ENCODE measurements around the gene NRG2. TPM values are rescaled to one million over a fixed set of nuclear protein-coding genes. Genes with fewer than 3 reads are reported as not detected.

Gene NRG2
- total and polyA plus RNA-seq, 2 of the 4 experiments (the other 2 are of a cell fraction): 0.18 TPM; not detected in 1

DNA sequence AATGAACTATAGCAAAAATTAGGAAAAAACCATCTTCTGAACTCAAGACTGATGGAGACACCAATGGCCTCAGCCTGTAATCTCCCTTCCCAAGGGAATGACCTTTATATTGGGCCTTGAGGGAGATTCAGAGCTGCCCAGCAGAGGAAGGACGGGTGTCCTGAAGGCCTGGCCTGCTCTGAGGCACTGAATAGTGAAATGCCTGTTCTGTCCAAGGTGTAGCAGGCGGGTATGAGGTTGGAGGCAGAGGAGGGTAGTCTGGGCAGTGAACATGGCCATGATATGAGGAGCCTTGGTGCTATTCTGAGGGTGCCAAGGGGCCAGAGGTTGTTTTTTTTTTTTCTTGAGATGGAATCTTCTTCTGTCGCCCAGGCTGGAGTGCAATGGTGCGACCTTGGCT, 222.5 kb downstream of the NRG2 start:
- H2AK9ac ChIP-seq (replicated peaks; ENCODE audit: low read depth, low read length, poor library complexity): peak overlapping the region; percentile 76
- no peak overlapping the region for H3K4me2 ChIP-seq (ENCODE audit: low read depth, low read length)
- no peak overlapping the region for H2AFZ ChIP-seq (replicated peaks; ENCODE audit: low read length, poor library complexity)
- CTCF ChIA-PET: no interaction called here
- no peak overlapping the region for H3K14ac ChIP-seq (replicated peaks; ENCODE audit: low read depth, low read length)
- no peak overlapping the region for H2BK120ac ChIP-seq (ENCODE audit: low read depth, low read length)
- H4K8ac ChIP-seq (ENCODE audit: low read depth in 2 of 2, low read length in 2 of 2): no peak overlapping the region
- no peaks in the 10 kb centered on the region; the same call in 1 of the 2 replicates for H4K20me1 ChIP-seq (ENCODE audit: insufficient read depth, low read length)
- peaks cover 33% of the 10 kb centered on the region for H3K27me3 ChIP-seq (ENCODE audit: control insufficient read depth, insufficient read depth, low read length)
- no peak overlapping the region for H3K23ac ChIP-seq (ENCODE audit: low read depth, low read length)
- DNase-seq (no peak), ATAC-seq (ENCODE audit: low read depth) (no peak)
- in situ Hi-C loops (cut with MboI; ENCODE audit: low sequenced_read_pairs) (no loop called here), intact Hi-C loops (cut with micrococcal nuclease) (no loop called here), dilution Hi-C loops (cut with HindIII; ENCODE audit: low sequenced_read_pairs, unreplicated experiment) (no loop called here)
- H3K27ac ChIP-seq (ENCODE audit: insufficient read depth, low read length): no peak overlapping the region
- no peak overlapping the region for H4K91ac ChIP-seq (ENCODE audit: insufficient read depth, low read depth, low read length)
- no peak for TF ChIP-seq FOS (IDR thresholded peaks at IDR 0.05; ENCODE audit: low read depth, low read length)
- TF ChIP-seq, protein P1, sequence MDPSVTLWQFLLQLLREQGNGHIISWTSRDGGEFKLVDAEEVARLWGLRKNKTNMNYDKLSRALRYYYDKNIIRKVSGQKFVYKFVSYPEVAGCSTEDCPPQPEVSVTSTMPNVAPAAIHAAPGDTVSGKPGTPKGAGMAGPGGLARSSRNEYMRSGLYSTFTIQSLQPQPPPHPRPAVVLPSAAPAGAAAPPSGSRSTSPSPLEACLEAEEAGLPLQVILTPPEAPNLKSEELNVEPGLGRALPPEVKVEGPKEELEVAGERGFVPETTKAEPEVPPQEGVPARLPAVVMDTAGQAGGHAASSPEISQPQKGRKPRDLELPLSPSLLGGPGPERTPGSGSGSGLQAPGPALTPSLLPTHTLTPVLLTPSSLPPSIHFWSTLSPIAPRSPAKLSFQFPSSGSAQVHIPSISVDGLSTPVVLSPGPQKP (IDR thresholded peaks at IDR 0.05; ENCODE audit: borderline replicate concordance, low read depth, low read length): no peak
- TF ChIP-seq MAZ (IDR thresholded peaks at IDR 0.05; ENCODE audit: borderline replicate concordance, low read depth, low read length): no peak
- TF ChIP-seq SMC3 (IDR thresholded peaks at IDR 0.05; ENCODE audit: low read depth, low read length): no peak
- TF ChIP-seq RFX5 (IDR thresholded peaks at IDR 0.05; ENCODE audit: low read depth, low read length): no peak
- no peak for TF ChIP-seq RCOR1 (IDR thresholded peaks at IDR 0.05; ENCODE audit: insufficient replicate concordance, low read length)
- no peak for TF ChIP-seq MAFK (IDR thresholded peaks at IDR 0.05; ENCODE audit: low read depth, low read length)
- TF ChIP-seq, protein P2, sequence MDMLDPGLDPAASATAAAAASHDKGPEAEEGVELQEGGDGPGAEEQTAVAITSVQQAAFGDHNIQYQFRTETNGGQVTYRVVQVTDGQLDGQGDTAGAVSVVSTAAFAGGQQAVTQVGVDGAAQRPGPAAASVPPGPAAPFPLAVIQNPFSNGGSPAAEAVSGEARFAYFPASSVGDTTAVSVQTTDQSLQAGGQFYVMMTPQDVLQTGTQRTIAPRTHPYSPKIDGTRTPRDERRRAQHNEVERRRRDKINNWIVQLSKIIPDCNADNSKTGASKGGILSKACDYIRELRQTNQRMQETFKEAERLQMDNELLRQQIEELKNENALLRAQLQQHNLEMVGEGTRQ (IDR thresholded peaks at IDR 0.05; ENCODE audit: low read depth, low read length): no peak
- TF ChIP-seq CEBPB (IDR thresholded peaks at IDR 0.05; ENCODE audit: low read depth, low read length): no peak
- TF ChIP-seq, protein P3, sequence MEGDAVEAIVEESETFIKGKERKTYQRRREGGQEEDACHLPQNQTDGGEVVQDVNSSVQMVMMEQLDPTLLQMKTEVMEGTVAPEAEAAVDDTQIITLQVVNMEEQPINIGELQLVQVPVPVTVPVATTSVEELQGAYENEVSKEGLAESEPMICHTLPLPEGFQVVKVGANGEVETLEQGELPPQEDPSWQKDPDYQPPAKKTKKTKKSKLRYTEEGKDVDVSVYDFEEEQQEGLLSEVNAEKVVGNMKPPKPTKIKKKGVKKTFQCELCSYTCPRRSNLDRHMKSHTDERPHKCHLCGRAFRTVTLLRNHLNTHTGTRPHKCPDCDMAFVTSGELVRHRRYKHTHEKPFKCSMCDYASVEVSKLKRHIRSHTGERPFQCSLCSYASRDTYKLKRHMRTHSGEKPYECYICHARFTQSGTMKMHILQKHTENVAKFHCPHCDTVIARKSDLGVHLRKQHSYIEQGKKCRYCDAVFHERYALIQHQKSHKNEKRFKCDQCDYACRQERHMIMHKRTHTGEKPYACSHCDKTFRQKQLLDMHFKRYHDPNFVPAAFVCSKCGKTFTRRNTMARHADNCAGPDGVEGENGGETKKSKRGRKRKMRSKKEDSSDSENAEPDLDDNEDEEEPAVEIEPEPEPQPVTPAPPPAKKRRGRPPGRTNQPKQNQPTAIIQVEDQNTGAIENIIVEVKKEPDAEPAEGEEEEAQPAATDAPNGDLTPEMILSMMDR (conservative IDR thresholded peaks at IDR 0.05; ENCODE audit: low read depth, low read length): no peak
- no peak for TF ChIP-seq RAD21 (IDR thresholded peaks at IDR 0.05; ENCODE audit: low read length)
- no peak for TF ChIP-seq BHLHE40 (IDR thresholded peaks at IDR 0.05; ENCODE audit: low read depth, low read length)
- TF ChIP-seq NFE2L2 (IDR thresholded peaks at IDR 0.05; ENCODE audit: low read depth, low read length): no peak
- TF ChIP-seq POLR2A (IDR thresholded peaks at IDR 0.05; ENCODE audit: low read depth, low read length): no peak
- no peak for TF ChIP-seq MXI1 (IDR thresholded peaks at IDR 0.05; ENCODE audit: borderline replicate concordance, low read depth, low read length)
- H2BK20ac ChIP-seq (ENCODE audit: low read depth, low read length): no peak overlapping the region
- H2AK5ac ChIP-seq (ENCODE audit: low read depth, low read length): no peak overlapping the region
- no peak overlapping the region for H3K18ac ChIP-seq (ENCODE audit: low read depth, low read length)
- H3K4ac ChIP-seq (ENCODE audit: low read depth, low read length): no peak overlapping the region
- H3K79me1 ChIP-seq (ENCODE audit: low read depth in 1 of 2, low read length in 2 of 2): no peaks in the 10 kb centered on the region
- no peak overlapping the region for H2BK15ac ChIP-seq (ENCODE audit: low read depth, low read length)
- H2BK5ac ChIP-seq (ENCODE audit: low read depth, low read length, poor library complexity, severe bottlenecking): no peak overlapping the region
- no TSS peak for BruUV-seq (replicated peaks)
- POLR2A ChIA-PET (ENCODE audit: unreplicated experiment): no interaction called here
- H3K36me3 ChIP-seq (ENCODE audit: control insufficient read depth, insufficient read depth, low read length): no peaks in the 10 kb centered on the region
- H3K9me1 ChIP-seq (ENCODE audit: insufficient read depth, low read length): no peaks in the 10 kb centered on the region
- H3K9ac ChIP-seq (ENCODE audit: low read depth, low read length): no peak overlapping the region
- 20% methylated on average over 1 of the region's 4 CpGs; no CpG with 5 or more reads in 1 of the 2 experiments for WGBS, 2 experiments (ENCODE audit: extremely low coverage in 2 of 2, insufficient read length in 1 of 2)
- H3K9me3 ChIP-seq (ENCODE audit: control insufficient read depth, insufficient read depth, low read length): peaks cover 2% of the 10 kb centered on the region; the same call in 1 of the 2 replicates
- no peak overlapping the region for H4K5ac ChIP-seq (ENCODE audit: low read depth, low read length)
- H3K4me3 ChIP-seq (ENCODE audit: insufficient read depth, low read depth, low read length): no peak overlapping the region
- H3K56ac ChIP-seq (ENCODE audit: extremely low read depth, insufficient read depth, low read length): no peak overlapping the region
- H3K4me1 ChIP-seq (ENCODE audit: control insufficient read depth, insufficient read depth, low read length): no peaks in the 10 kb centered on the region

Measured in IMR-90 (cell line).